CD4-positive, alpha-beta T cell treated with Interleukin-1 beta for 1 hour (primary cell): ENCODE data around the gene STK32B.

Experiments used
- DNase-seq, 2 donors: peaks; one replicate each; pipeline ENCODE4 v3.0.0-alpha.2; 2020 to 2022

Gene STK32B

GRCh38 chr4:5456296-5456845 is 405.1 kb downstream of the STK32B start:
- no peak for DNase-seq

- no peak for DNase-seq
These were observed 407.4 kb downstream of the STK32B start for GRCh38 chr4:5458676-5459075.

GRCh38 chr4:5459236-5459635 is 408.0 kb downstream of the STK32B start:
- DNase-seq: no peak

GRCh38 chr4:5460106-5460801 is 409.0 kb downstream of the STK32B start:
- DNase-seq: no peak

- DNase-seq: no peak
These were observed 410.2 kb downstream of the STK32B start for GRCh38 chr4:5461477-5461876.

- DNase-seq: no peak
These were observed 411.1 kb downstream of the STK32B start for GRCh38 chr4:5462254-5462835.

GRCh38 chr4:5462896-5463295 is 411.6 kb downstream of the STK32B start:
- DNase-seq: no peak

DNA sequence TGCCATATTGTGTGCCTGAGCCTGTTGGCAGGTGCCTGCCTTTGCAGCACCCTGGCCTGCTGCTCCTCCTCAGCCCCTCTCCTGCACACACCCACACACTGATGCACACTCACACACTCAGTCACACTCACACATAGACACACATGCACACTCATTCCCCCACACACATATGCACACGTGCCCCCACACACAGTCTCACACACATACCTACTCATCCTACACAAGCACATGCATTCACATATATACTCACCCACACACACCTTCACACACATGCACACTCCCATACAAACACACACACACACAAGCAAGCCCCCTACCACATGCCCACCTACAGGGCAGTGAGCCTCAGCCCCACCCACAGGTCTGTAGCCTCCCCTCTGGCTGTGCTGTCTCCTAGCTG is 412.1 kb downstream of the STK32B start:
- DNase-seq: no peak

DNA sequence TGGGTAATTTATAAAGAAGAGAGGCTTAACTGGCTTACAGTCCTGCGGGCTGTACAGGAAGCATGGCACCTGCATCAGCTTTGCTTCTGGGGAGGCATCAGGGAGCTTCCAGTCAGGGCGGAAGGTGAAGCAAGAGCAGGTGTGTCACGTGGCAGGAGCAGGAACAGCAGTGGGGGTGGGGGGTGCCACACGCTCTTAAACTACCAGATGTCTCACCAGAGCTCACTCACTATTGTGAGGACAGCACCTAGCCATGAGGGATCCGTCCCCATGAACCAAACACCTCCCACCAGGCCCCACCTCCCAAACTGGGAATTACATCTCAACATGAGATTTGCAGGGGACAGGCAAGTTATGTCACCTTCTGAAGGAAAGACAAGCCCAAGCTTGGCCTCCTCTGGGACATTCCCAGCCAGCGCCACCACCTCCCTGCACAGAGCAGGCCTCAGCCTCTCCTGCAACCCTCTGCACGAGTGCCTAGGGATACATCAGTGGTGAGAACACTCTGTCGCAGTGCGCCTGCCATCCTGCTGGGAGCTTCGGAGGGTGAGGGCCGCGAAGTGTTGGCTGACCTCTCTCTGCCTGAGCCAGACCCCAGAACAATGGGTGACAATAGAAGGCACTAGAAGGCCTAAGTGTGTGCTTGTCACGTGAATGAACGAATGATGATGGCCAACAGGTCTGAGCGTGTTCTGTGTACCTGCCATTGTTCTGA is 412.8 kb downstream of the STK32B start:
- no peak for DNase-seq

DNA sequence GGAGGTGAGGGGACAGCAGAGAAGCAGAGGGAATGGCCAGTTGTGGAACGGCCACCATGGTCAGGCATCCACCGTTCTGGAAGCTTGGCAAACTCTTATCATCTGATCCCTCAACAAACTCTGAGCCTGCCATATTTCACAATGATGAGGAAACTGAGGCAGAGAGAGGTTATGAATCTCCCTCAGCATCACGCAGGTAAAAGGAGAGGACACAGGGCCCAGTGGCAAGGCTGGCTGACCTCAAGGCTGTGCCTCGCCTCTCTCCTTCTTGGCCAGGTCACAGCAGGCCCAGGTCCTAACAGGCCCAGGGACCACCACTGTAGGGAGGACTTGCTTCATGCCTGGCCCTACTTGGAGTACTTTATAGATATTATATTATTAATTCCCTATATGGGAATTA is 414.2 kb downstream of the STK32B start:
- no peak for DNase-seq

GRCh38 chr4:5465956-5466355 is 414.7 kb downstream of the STK32B start:
- DNase-seq: no peak

DNA sequence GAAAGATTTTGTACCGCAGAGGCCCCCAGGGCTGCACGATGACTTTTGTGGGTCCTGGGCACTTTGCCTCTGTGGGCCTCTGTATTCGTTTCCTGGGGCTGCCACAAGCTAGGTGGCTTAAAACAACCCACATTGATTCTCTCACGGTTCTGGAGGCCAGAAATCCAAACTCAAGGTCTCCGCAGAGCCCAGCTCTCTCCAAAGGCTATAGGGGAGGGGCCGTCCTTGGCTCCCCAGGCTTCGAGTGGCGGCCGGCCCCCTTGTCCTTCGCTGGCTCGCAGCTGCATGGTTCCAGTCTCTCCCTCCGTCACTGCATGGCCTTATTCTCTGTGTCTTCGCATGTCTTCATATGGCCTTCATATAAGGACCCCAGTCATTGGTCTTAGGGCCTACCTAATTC is 415.8 kb downstream of the STK32B start:
- no peak for DNase-seq

DNA sequence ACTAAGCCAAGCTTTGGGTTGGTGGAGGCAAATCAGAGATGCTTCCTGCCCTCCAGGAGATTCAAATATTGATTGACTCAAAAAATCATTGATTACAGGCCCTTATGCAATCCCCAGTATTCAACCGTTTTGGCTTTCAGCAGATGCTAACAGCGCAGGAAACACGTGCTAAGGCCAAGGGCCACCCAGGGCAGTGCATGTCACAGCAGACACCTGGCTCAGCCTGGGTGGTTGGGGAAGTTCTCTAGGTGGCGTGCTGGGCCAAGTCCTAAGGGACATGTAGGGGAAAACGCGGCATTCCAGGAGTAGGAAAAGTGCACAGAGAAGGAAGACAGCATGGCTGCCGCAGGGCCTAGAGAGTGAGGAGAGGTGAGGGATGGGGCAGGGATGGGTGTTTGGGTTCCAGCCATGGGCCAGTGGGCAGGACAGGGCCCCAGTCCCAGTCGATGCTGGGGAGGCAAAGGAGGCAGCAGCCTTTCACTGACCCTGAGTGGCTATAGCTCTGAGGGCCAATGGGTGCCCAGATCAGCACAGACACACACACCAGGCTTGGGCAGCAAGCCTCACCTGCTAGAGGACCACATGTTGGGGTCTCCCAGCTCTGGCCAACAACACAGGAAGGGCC is 418.0 kb downstream of the STK32B start:
- no peak for DNase-seq

GRCh38 chr4:5469861-5470260 is 418.6 kb downstream of the STK32B start:
- no peak for DNase-seq

GRCh38 chr4:5470318-5471198 is 419.3 kb downstream of the STK32B start:
- DNase-seq: no peak

GRCh38 chr4:5471206-5471605 is 419.9 kb downstream of the STK32B start:
- no peak for DNase-seq

DNA sequence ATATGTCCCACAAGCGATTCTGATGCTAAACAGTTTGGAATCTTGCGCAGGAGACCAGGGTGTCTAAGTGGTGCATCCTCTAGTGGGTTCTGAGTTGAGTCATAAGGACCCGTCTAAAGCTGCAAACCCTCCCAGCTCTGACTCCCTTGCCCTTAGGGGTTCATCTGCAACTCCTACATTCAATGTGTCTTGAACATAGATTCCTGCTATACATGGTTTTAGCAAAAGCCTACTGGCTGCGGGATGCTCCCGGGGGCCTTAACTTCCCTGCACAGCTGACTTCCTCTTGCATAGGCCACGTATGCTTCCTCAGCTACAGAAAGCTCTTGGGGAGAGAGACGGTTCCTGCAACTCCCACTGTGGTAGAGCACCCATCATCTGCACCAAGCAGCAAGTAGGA is 420.4 kb downstream of the STK32B start:
- DNase-seq: no peak

DNA sequence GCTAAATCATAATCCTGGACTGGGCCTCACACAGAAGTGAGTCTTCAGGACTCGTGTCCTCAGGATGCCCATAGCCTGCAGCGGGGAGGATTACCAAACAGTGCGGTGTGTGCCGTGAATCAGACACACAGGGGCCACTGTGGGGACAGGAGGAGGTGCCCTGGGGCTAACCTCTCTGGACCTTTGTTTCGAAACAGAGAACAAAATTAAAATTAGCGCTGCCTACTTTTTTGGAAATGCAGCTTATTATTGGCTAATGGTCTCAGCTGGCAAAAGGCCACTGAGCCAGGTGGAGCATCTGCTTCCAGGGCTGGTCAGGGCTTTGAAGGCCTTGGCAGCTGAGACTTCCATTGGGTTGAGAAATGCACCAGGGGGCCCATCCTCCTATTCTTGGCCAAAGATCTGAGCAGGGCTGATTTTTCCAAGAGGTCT is 420.9 kb downstream of the STK32B start:
- DNase-seq: no peak

DNA sequence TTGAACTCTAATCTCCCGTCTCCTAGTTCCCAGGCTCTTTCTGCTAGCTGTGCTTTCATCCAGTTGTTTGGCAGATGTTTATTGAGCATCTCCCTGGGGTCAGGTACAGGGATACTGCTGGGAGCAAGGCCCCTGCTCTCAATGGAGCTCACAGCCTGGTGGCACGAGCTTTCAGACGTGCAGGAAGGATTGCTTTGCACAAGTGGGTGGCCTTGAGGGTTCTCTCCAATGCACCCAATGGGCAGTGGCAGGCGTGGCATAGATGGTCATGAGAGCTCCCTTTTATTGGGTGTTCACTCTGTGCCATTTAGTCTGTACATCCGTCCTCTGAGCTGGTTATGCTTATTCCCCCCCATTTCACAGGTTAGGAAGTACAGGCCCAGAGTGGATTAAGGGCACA is 421.8 kb downstream of the STK32B start:
- DNase-seq: no peak

DNA sequence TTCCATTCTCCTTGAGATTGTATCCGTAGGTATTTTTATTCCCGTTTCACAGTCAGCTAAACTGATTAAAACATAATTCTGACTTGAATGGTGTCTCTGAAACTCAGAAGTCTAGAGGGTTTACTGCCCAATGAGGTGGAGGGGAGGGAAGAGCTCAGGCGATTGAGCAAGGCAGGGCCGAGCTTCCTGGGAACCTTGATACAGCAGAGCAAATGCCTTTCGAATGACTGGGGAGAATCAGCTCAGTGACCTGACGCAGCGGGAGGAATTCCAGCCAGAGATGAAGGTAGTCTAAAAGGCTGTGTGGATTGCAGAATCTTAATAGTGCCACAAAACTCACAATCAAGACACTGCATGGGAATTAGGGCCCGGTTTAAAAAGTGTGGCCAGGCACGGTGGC is 423.5 kb downstream of the STK32B start:
- no peak for DNase-seq

GRCh38 chr4:5477613-5478012 is 426.3 kb downstream of the STK32B start:
- no peak for DNase-seq

- DNase-seq: no peak
These were observed 426.9 kb downstream of the STK32B start for GRCh38 chr4:5478169-5478568.

- no peak for DNase-seq
These were observed 427.4 kb downstream of the STK32B start for GRCh38 chr4:5478697-5479096.
